Stimulated activated CD4-positive, alpha-beta T cell treated with anti-CD3 and anti-CD28 coated beads, TNF-alpha, amount 100 ng/mL, for 1 hour (primary cell): Measurements from ENCODE around the gene OR5K1.

Source experiments
- DNase-seq, 3 donors: peaks; one replicate each; pipeline ENCODE4 v3.0.0-alpha.2; 2020; ENCODE audit warnings: low read depth in 3 of 3, low spot score in 1 of 3

OR5K1 gene

DNA sequence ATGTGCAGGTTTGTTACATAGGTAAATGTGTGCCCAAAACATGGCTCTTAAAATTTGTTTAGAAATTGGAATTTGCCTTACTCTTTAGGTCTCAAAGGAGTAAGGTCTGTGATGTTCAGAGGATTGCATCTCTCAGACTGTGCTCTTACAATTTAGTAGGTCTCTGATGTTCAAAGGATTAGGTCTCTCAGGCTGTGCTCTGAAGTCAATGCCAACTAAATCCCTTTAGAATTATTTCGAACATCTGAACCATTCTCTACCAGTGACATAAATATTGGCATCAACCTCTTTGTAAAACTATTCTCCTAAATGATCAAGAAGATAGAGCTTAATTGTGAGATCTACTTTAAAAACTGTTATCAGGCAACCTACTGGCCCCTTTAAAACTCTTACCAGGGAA lies at the start of gene OR5K1:
TSS of gene OR5K1 (plus strand) at position 301 of the 400 bp plus-strand sequence. CDS start 6,376 bp downstream, outside the sequence.
- DNase-seq: no peak

DNA sequence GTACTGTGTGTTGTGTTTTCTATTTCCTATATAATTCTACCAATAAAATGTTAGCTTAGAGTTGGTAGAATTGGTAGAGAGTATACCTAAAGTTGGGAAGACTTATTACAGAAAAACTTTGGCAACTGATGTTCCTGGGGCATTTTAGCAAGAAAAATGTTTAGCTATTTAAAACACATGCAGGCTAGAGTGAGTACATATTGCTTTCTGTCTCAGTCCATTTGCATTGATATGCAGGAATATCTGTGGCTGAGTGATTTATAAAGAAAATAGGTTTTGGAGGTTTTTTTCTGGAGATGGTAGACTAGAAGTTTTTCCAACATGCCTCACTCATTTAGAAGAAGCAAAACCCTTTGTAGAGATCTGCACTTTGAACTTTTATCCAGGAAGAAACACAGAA lies 30.4 kb upstream of the OR5K1 start:
- DNase-seq: no peak

DNA sequence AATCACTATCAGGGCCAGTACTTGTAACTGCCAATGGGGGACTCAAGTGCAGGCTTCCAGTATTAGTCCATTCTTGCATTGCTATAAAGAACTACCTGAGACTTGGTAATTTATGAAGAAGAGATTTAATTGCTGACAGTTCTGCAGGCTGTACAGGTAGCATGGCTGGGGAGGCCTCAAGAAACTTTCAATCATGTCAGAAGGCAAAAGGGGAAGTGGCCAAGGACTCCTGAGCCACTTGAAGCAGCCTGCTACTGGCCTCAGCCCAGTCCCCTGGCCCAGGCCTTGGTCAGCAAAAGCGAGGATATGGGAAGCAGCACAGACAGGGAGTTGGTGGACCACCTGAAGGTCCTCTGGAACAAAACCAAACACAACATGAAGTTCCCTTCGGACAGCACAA lies 29.2 kb upstream of the OR5K1 start:
- no peak for DNase-seq

GRCh38 chr3:98434412-98434811 lies 28.6 kb upstream of the OR5K1 start:
- DNase-seq: no peak

GRCh38 chr3:98440283-98440682 lies 22.7 kb upstream of the OR5K1 start:
- no peak for DNase-seq

DNA sequence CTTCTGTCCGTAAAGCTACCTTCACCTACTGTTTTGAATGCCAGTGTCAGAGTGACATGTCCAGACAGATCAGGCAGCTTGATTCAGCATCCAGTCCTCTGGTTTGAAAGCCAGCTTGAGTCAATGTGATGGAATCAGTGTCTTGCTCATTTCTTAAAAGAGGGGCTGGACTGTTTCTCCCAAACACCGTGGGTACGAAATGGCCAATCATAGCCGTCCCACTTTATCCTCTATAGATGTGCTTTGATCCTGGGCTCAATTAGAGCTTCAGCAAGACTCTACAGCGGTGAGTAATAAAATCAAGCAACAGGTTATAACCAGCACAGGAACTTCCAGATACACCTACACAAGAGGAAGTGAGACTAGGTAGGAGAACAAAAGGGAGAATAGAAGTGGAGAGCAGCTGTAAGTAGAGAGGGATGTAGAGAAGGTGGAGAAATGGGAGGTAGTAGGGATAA lies 17.0 kb upstream of the OR5K1 start:
- no peak for DNase-seq

- DNase-seq: no peak
Observed at GRCh38 chr3:98449606-98450193, 13.3 kb upstream of the OR5K1 start.

DNA sequence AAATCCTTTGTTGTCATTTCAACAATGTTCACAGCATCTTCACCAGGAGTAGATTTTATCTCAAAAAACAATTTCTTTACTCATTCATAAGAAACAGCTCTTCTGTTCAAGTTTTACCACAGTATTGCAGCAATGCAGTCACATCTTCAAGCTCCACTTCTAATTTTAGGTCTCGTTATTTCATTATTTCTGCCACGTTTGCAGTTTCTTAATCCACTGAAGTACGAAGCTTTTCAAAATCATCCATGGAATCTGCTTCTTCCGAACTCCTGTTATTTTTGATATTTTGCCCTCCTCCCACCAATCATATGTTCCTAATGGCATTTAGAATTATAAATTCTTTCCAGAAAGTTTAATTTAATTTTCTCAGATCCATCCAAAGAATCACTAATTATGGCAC lies 12.6 kb upstream of the OR5K1 start:
- no peak for DNase-seq

DNA sequence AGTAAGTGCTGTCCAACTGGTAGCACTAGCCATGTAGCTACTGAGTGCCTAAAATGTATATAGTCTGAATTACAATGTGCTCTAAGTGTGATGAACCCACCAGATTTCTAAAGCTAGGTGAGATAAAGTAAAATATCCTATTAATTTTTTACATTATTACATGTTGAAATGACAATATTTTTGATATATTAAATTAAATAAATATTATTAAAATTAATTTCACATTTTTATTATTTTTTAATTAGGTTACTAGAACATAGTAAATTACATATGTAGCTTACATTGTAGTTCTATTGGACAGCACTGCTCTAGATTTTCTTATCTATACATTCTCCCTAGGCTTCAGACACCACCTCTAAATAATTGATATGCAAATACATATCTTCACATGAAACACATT lies 9.2 kb upstream of the OR5K1 start:
- DNase-seq: no peak

GRCh38 chr3:98454929-98455328 lies 8.1 kb upstream of the OR5K1 start:
- DNase-seq: no peak

DNA sequence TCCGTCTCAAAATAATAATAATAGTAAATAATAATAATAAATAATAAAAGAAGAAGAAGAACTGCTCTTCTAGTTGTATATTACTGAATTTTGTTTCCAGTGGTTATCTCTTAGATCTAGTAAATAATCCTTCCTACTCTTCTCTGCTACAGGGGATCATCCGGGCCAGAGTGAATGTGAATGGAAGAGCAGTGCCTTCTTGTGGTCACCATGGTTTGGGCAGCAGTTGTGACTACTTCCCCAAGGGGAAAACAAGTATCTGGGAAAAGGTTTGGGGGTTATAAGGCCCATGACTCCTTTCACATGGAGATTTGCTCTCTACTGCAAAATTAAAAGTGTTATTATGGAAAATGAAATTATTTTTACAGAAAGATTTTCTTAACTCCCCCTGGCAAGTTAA lies 5.5 kb upstream of the OR5K1 start:
- no peak for DNase-seq

GRCh38 chr3:98460220-98460619 lies 2.8 kb upstream of the OR5K1 start:
- DNase-seq: no peak

DNA sequence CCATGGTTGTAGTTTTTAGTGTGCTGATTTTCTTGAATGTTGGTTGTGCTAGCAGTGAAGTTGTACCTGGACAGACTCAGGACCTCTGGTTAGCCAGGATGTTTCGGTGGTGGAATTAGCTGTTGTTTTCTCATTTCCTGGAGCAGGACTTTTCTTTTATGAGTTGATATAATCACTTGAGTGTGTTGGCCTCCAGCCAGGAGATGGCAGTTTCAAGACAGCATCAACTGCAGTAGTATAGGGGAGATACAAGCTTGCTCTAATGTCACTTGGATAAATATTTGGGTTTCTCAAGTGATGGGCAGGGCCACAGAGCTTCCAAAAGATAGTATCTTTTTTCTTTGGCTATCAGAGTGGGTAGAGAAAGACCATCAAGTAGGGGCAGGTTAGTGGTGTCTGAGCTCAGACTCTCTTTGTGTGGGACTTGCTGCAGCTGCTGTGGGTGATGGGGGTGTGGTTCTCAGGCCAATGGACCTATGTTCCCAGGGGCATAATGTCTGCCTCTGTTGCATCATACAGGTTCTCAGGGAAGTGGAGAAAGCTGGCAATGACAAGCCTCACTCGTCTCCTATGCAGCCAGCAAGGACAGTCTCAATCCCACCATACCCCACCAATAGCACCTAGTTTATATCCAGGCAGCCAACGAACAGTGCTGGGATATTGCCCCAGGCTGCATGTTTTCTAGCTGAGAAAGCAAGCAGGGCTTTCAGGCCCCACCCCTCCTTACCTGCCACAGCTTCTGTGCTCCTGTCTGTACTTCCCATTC lies 19.9 kb downstream of the OR5K1 start:
- DNase-seq: no peak

DNA sequence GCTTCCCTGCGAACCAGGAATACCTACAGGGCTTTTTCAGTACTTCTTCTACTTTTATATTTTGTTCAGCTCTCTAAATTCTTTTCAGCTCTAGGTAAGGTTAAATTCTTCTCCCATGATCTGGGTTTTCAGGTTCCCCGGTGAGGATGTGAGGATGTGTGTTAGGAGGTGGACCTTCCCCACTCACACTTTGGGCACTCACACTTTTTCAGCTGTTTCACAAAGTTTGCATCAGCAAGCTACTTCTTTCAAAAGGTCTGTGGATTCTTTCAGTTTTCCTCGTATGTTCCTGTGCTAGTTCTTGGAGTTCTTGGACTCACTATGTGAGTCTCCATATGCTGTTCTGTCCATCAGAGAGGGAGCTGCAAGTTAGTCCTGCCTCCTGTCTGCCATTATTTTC lies 20.6 kb downstream of the OR5K1 start:
- no peak for DNase-seq

- DNase-seq: no peak
Observed at GRCh38 chr3:98497381-98497780, 34.4 kb downstream of the OR5K1 start, which contains the start of gene OR5K2. Gene OR5K2 (plus strand): TSS chr3:98497681. CDS start chr3:98497681, 0 bp downstream.

- no peak for DNase-seq
Observed at GRCh38 chr3:98500019-98500418, 37.0 kb downstream of the OR5K1 start.

GRCh38 chr3:98501270-98501669 lies 38.3 kb downstream of the OR5K1 start:
- no peak for DNase-seq

DNA sequence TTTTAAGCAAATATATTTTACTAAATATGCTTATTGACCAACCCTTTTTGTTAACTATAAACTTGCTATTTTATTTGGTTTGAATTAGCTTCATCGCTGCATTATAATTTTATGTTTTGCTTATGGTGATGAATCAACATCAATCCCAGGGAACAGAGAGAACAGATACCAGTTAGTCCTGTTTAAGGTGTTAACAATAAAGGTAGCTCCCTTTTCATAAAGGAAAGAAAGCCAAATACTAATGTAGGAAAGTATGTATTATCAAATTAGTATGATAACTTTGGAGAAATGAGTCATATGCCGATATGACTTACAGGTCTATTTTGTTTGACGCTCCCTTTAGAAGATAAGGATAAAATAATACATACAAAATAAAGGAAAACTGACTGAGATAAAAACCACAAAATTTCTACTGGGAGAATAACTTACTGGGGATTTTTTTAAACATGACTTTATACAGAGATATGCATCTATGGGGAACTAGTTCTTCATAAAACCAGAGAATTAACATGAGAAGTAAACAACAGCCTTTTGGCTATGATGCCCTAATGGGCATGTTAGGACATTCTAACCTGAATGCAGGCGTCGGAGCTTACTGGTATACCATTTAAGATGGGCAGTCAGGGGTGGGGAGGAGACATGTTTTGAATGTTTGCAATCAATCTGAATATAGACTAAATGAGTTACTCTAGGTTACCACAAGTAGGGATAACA lies 39.0 kb downstream of the OR5K1 start:
- no peak for DNase-seq

DNA sequence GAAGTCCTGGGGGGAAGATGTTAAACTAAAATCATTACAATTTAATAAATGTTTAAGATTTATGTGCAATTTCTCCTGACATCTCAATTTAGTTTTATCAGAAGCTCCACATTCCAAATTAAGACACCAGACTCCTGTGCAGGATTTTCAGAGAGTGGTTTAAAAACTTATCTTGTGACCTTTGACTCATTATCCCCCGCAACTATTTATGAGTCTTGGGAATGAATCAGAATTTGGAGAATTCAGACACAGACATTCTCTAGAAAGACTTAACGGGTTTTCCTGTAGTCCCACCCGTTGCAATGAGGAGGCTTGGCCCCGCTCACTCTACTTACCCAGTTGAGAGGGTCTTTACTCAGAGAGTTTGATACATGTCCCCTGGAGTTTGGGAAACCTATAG lies 41.5 kb downstream of the OR5K1 start:
- no peak for DNase-seq

DNA sequence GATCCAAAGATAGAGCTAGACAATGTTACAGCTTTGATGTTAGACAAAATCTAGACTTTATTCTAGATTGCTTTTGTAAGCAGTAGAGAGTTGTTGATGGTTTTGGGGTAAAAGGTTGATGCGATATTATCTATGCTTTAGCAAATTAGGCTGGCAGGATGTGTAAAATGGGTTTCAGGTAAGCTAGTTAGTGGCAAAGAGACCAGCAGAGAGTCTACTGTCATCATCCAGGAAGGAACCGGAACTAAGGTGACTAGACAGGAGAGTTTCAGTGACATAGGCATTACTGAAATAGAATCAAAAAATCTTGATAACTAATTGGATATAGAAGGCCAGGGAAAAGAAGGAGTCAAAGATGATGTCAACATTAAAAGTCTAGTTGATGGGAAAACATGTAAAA lies 45.6 kb downstream of the OR5K1 start:
- DNase-seq: no peak

DNA sequence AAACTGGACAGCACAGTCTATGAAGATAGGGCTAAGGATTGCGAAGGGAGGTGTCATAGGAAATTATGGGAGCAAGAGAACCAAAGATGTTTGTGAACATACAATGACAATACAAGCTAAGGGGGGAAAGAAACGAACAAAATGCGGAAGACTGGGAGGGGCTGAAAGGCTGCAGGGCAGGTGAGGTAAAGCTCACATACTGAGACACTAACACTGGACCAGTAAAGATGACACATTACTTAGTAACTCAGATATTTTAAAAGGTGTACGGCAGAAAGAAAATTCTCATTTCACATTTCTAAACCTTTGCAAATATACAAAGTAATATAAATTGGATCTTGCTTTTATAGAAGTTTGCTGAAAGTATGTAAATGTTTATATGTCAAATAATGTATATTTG lies 49.6 kb downstream of the OR5K1 start:
- DNase-seq: no peak

GRCh38 chr3:98513091-98513511 lies 50.1 kb downstream of the OR5K1 start:
- no peak for DNase-seq
